ENCODE results near the gene TM4SF1.

Gene TM4SF1

DNA sequence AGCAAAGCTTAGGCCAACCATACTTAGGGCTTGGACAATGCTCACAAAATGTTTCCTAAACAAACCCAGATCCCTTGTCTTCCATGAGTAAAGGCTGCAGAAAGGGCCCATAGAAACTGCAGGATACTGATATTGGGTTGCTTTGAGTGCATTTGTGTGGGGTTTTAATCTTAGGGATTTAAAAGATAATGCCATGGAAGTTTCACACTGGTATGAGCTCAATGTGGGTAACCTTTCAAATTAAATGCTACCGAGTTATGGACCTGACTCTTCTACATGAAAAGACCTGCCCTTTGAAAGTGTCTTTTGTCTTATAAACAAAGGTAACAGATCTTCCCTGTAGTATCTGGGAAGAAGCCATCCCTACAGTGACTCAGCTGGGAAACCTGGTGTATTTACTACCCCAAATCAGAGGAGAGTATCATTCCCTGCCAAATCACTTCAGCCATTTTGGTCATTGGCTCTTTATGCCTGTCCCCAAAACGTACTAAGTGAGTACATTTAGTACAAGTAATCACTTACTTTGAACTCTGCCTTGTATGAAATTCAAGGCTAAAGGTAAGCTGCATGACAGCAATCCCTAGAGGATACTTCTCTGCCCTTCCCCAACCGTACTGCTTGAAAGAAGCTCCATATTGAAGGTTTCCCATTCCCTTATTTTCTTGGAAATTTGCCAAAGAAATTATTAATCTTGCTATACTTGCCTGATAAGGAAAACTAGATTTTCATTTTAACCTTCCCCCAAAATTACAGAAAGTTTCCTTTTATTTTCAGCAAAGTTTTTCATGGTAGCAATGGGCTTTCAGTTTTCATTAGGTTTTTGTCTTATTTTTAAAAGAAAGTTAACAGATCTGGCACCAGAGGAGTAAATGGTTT, 7.2 kb downstream of the TM4SF1 start:
- TF ChIP-seq, protein P1, sequence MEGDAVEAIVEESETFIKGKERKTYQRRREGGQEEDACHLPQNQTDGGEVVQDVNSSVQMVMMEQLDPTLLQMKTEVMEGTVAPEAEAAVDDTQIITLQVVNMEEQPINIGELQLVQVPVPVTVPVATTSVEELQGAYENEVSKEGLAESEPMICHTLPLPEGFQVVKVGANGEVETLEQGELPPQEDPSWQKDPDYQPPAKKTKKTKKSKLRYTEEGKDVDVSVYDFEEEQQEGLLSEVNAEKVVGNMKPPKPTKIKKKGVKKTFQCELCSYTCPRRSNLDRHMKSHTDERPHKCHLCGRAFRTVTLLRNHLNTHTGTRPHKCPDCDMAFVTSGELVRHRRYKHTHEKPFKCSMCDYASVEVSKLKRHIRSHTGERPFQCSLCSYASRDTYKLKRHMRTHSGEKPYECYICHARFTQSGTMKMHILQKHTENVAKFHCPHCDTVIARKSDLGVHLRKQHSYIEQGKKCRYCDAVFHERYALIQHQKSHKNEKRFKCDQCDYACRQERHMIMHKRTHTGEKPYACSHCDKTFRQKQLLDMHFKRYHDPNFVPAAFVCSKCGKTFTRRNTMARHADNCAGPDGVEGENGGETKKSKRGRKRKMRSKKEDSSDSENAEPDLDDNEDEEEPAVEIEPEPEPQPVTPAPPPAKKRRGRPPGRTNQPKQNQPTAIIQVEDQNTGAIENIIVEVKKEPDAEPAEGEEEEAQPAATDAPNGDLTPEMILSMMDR (IDR thresholded peaks at IDR 0.05) = no peak
- Mint-ChIP-seq H3K36me3 (ENCODE audit: low read depth) (no peaks in the 10 kb centered on the region), H3K4me1 (peaks cover 32% of the 10 kb centered on the region), H3K9me3 (no peaks in the 10 kb centered on the region), H3K27me3 (ENCODE audit: low read depth, poor library complexity) (peaks cover 3% of the 10 kb centered on the region), H3K27ac (no peak overlapping the region), H3K4me3 (no peak overlapping the region)
- no peak for DNase-seq

DNA sequence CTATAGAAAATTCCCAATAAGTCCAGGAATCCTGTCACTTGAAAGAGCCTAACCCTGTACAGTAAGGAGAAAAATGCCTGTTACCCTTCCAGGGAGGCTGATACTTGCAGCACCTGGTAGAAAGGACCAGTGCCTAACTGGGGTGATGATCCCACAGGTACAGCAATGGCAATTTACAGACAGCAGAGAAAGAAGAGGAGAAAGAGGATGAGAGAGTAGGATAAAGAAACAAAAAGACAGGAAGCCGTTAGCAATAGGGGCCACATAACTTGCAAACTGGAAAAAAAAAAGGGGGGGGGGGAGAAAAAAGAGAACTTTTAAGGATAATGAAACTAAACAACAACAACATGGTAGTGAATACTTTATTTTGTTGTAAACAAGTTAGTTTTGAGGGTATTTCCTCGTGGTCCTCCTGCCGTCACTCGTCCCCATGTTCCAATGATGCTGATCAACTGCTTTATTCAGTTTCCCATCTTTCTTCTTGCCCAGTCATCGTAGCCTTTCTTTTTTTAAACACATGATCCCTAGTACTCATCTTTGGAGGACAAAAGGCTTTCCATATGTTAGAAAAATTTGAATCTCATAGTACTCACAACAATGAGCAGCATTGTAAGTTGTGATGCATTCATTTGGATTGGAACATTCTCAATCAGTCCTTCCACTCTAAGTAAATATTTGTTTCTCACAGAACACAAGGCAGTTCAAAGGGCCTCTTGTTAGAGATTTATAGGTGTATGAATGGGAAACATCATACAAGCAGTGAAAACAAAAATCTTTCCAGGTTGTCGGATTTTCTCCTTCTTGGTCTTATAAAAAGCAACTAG, 8.6 kb downstream of the TM4SF1 start:
- Mint-ChIP-seq H3K27me3 (ENCODE audit: low read depth, poor library complexity) (peaks cover 3% of the 10 kb centered on the region), H3K27ac (no peak overlapping the region), H3K4me1 (peaks cover 32% of the 10 kb centered on the region), H3K9me3 (no peaks in the 10 kb centered on the region), H3K36me3 (ENCODE audit: low read depth) (no peaks in the 10 kb centered on the region), H3K4me3 (no peak overlapping the region)
- no peak for DNase-seq
- TF ChIP-seq, protein P1 (IDR thresholded peaks at IDR 0.05) = no peak

DNA sequence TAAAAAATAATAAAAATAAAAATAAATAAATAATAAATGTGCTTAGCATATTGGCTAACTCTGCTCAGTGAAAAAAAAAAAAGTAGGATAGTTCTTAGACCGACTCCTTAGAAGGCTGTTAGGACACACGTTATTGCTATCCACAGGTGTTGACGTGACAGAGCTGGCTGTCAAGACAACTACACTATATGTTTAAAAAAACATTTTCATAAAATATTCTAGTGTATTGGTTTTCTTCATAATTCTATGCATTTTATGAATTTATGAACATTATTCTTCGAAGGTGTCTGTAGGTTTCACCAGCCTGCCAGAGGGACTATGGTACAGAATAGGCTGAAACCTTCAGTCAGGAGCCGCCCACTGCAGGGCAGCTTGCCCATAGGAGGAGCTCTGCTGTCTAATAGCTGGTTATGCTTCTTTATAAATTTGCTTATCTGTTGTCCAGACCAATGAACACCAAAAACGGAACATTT, 9.2 kb downstream of the TM4SF1 start:
- peaks cover 33% of the 10 kb centered on the region for H3K4me1 Mint-ChIP-seq
- peaks cover under 1% of the 10 kb centered on the region for H3K27me3 Mint-ChIP-seq (ENCODE audit: low read depth, poor library complexity)
- H3K36me3 Mint-ChIP-seq (ENCODE audit: low read depth) = no peaks in the 10 kb centered on the region
- DNase-seq = no peak
- no peak overlapping the region for H3K4me3 Mint-ChIP-seq
- no peak overlapping the region for H3K27ac Mint-ChIP-seq
- H3K9me3 Mint-ChIP-seq = no peaks in the 10 kb centered on the region
- TF ChIP-seq, protein P1 (IDR thresholded peaks at IDR 0.05) = no peak

DNA sequence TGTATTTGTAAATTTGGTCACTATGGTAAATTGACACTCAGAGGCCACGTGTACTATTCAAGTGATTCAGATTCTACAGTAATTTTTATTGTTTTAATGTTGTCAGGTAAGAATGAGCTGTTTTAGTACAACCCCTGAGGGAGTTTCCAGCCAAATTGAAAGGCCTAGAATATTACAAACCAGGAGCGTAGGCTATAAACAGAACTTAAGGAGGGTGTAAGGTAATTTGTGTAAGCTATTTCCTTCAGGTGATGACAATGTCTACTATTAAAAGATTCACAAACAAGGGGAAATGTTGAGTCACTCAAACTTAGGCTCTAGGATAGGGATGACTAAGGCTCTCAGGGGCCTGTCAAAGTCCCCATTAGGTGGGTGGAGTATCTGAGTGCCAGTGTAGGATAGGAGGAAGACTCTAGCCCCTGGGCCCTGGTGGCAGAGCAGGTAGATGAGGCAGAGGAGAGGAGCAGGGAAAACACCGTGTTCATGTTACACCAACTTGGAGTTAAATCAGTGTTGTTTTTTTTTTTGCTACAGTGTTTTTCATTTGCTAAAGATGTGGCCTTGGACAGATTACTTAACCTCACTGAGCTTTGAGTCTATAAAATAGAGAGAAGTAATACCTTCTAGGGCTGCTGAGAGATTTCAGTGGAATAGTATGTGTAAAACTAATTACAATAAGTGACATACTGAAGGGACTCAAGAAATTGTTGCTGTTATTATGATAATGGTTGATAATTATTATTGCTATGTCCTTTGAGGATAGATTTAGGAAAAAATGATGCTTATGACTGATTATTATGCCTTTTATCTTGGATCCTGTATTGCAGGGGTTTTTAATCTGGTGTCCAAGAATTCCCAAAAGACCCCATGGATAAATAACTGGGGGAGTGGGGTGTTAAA, 10.3 kb downstream of the TM4SF1 start:
- no peaks in the 10 kb centered on the region for H3K9me3 Mint-ChIP-seq
- H3K27me3 Mint-ChIP-seq (ENCODE audit: low read depth, poor library complexity) = peaks cover 3% of the 10 kb centered on the region
- H3K4me1 Mint-ChIP-seq = peaks cover 38% of the 10 kb centered on the region
- DNase-seq = no peak
- TF ChIP-seq, protein P1 (IDR thresholded peaks at IDR 0.05) = no peak
- no peaks in the 10 kb centered on the region for H3K36me3 Mint-ChIP-seq (ENCODE audit: low read depth)
- H3K4me3 Mint-ChIP-seq = no peak overlapping the region
- H3K27ac Mint-ChIP-seq = no peak overlapping the region

DNA sequence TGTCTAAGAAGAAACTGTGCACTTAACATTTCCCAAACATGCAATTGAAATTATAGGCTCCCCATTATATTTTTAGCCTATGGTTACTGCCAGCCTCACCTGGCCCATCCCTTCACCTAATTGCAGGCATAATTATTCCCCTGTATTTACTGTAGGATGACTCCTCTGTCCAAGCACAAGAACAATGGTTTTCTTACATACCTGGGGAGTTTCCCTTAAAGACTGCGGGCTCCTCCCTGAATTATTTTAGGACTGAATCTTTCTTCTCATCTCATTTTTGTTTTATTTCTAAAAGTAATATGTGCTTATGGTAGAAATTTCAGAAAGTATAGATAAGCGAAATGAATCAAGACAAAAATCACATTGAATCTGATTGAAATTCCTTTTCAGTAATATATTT, 11.4 kb downstream of the TM4SF1 start:
- no peak overlapping the region for H3K27ac Mint-ChIP-seq
- no peaks in the 10 kb centered on the region for H3K9me3 Mint-ChIP-seq
- H3K36me3 Mint-ChIP-seq (ENCODE audit: low read depth) = no peaks in the 10 kb centered on the region
- DNase-seq = no peak
- H3K4me3 Mint-ChIP-seq = no peak overlapping the region
- H3K4me1 Mint-ChIP-seq = peaks cover 42% of the 10 kb centered on the region
- H3K27me3 Mint-ChIP-seq (ENCODE audit: low read depth, poor library complexity) = peaks cover 3% of the 10 kb centered on the region
- TF ChIP-seq, protein P1 (IDR thresholded peaks at IDR 0.05) = no peak

Data from nephron progenitor cell (in vitro differentiated cells).